ENCODE results near the gene HGF.

- no peak for TF ChIP-seq CTCF (IDR thresholded peaks at IDR 0.05)
- TF ChIP-seq POLR2A (IDR thresholded peaks at IDR 0.05): no peak
Measured at GRCh38 chr7:81691199-81691821, 78.5 kb downstream of the HGF start.
